Fibroblast of pulmonary artery (primary cell): ENCODE results near the gene GRM2.

Experiments used
- DNase-seq: peaks from one replicate; pipeline ENCODE4 v3.0.0-alpha.2; 2010; ENCODE audit warnings: low read depth
- H3K4me3 ChIP-seq: replicated peaks from 2 replicates; pipeline ENCODE4 v1.5.1; 2011; ENCODE audit warnings: low read depth, mild to moderate bottlenecking, control low read depth, low read length, moderate library complexity
- CTCF ChIP-seq: IDR thresholded peaks from 2 replicates; pipeline ENCODE4 v1.5.1; 2011; ENCODE audit warnings: mild to moderate bottlenecking, control low read depth, low read length, inconsistent platforms; ENCODE audit errors: missing control alignments

Gene GRM2

GRCh38 chr3:51704511-51704950, 2.3 kb upstream of the GRM2 start:
- TF ChIP-seq CTCF, result no peak
- no peak for DNase-seq
- H3K4me3 ChIP-seq, result no peak overlapping the region

GRCh38 chr3:51705276-51706020, 1.4 kb upstream of the GRM2 start:
- no peak for TF ChIP-seq CTCF
- DNase-seq, result no peak
- H3K4me3 ChIP-seq, result no peak overlapping the region

GRCh38 chr3:51706021-51706485, 815 bp upstream of the GRM2 start:
- no peak for TF ChIP-seq CTCF
- no peak overlapping the region for H3K4me3 ChIP-seq
- no peak for DNase-seq

- H3K4me3 ChIP-seq, result no peak overlapping the region
- no peak for DNase-seq
- TF ChIP-seq CTCF, result no peak
Measured at GRCh38 chr3:51708216-51708845, 1.5 kb downstream of the GRM2 start.

GRCh38 chr3:51709004-51709420, 2.1 kb downstream of the GRM2 start:
- no peak for DNase-seq
- no peak for TF ChIP-seq CTCF
- no peak overlapping the region for H3K4me3 ChIP-seq

GRCh38 chr3:51709675-51710074, 2.8 kb downstream of the GRM2 start:
- DNase-seq, result no peak

More at GRCh38 chr3:51709675-51710074, 2.8 kb downstream of the GRM2 start:
- H3K4me3 ChIP-seq, result no peak overlapping the region
- TF ChIP-seq CTCF, result no peak
